Activated T-cell treated with anti-CD3 and anti-CD28 coated beads, Interleukin-2, amount 50 U/mL, for 48 hours (primary cell): ENCODE results near the gene UBL4A.

Experiments
- DNase-seq, 2 experiments: peaks; one replicate each; pipeline ENCODE4 v3.0.0-alpha.2; 2020

UBL4A gene

DNA sequence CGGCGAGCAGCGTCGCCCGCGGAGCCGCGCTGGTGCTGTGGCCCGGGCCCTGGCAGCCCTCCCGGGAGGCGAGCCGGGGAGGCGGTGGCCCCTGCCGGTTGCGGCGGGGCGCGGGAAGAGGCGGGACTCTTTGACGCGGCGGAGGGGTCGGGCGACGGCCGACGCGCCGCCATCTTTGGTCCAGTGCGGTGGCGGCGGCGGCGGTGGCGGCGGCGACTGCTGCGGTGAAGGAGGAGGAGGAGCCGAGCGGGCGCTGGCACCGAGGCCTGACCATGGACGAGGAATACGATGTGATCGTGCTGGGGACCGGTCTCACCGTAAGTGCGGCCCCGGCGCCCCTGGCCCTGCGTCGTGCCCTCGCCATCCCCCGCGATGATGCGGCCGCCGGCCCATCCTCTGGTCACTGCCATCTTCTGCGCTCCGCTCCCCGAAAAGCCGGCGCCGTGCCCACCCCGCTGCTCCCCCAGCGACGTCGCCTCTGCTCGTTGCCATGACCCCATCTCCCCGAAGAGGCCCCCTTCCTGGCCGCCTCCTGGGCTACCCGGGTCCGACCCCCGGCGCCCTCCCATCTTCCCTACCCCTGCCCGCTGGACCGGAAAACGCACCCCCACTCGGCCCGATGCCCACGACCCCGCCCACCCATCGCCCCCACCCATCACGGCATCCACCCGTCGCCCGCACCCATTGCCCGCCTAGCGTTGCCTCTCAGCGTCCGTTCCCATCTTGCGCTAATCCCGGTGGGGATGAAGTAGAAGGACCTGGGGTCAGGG lies 49.2 kb downstream of the UBL4A start, which contains the start of gene GDI1:
Gene GDI1 (plus strand): TSS at position 172 of the 770 bp plus-strand sequence. CDS start 101 bp downstream, at position 273.
- peak; percentile 64 to 69 for DNase-seq

DNA sequence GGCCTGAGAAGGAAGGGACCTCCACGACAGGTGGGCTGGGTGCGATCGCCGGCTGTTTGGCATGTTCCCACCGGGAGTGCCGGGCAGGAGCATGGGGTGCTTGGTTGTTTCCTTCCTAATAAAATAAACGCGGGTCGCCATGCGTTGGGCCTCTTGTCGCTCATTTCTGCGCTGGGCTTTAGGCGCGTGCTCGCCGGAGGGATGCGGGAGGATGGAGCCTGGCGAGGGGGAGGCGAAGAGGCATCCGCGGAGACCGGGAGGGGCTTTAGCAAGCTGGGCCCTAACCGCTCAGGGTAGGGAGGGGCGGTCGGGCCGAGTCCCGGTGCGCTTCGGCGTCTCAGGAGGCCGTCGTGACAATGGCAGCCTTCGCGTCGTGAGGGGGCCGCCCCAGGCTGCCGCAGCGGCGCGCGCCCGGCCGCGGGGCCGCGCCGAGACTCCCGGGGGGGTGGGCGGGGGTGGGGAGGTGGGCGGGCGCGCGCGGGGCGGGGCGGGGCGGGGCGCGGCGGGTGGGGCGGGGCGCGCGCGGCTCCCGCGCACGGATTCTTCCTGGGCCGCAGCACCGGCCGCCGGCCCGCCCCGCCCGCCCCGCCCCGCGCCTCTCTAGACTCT lies 49.9 kb downstream of the UBL4A start:
- peak; percentile 55 to 65 for DNase-seq

DNA sequence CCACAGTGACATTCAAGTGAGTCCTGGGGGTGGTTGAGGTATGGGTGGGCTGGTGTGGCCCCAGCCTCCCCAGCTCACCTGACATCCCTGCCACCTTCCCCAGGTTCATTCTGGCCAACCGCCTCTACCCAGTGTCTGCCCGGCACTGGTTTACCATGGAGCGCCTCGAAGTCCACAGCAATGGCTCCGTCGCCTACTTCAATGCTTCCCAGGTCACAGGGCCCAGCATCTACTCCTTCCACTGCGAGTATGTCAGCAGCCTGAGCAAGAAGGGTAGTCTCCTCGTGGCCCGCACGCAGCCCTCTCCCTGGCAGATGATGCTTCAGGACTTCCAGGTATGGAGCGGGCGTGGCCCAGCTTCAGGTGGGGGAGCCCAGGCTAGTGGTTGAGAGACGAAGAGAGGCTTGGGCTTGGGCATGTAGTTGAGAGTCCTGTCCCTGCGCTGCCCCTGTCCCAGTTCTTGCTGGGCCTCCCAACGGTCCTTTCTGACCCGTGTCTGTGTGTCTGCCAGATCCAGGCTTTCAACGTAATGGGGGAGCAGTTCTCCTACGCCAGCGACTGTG lies 51.2 kb downstream of the UBL4A start:
- DNase-seq: no peak

DNA sequence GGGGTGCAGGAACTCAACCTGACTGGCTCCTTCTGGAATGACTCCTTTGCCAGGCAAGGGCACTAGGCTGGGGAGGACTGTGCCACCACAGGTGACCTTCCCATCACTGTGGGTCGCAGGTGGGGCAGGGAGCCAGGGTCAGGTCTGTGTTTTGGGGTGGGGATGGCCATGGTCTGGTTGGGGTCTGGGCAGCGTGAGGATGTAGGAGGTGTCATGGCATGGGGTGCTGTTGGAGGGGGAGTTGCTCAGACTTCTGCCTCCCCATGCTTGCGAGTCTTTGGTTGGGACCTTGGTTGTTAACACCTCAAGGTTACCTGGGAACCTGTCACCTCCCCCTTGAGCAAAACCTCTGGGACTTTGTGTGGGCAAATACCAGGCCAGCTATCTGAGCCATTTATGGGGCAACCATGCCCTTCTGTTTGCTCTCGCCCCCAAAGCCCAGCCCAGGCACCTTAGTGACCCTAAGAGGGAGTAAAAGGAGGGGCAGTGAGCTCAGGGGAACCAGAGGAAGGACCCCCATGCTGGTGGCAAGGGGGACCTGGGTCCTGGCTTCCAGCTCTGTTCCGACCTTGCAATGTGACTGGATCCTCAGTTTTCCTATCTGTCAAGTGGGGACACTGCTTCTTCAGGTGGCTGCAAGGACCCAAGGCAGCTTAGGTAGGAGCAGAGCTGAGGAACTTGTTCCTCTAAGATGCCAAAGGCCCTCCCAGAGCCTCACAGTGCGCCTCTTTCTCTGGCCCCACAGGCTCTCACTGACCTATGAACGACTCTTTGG lies 51.8 kb downstream of the UBL4A start:
- no peak for DNase-seq
